ENCODE results near the gene ASTN2. TPM values are rescaled to one million over a fixed set of nuclear protein-coding genes. Genes with fewer than 3 reads are reported as not detected.

ASTN2 gene
- polyA plus RNA-seq, 1 experiment, result 6.6 TPM

- no peak for DNase-seq (ENCODE audit: low read depth, low spot score)
- Histone ChIP-seq H3K27ac (ENCODE audit: low read depth, low read length) (no peak overlapping the region), H3K9me3 (ENCODE audit: control insufficient read depth, insufficient read depth, low read length) (peaks cover 5% of the 10 kb centered on the region; the same call in 1 of the 2 replicates), H3K4me3 (ENCODE audit: low read depth, low read length) (no peak overlapping the region), H3K27me3 (ENCODE audit: control insufficient read depth, insufficient read depth, low read length) (no peaks in the 10 kb centered on the region)
- POLR2A ChIA-PET, result no interaction called here
- no peak for TF ChIP-seq CTCF (IDR thresholded peaks at IDR 0.05; ENCODE audit: low read depth, low read length)
- CTCF ChIA-PET, result no interaction called here
These were observed 37.8 kb downstream of the ASTN2 start for GRCh38 chr9:117377046-117377445.

GRCh38 chr9:117375956-117376355, 38.9 kb downstream of the ASTN2 start:
- Histone ChIP-seq H3K27me3 (ENCODE audit: control insufficient read depth, insufficient read depth, low read length) (no peaks in the 10 kb centered on the region), H3K4me3 (ENCODE audit: low read depth, low read length) (no peak overlapping the region), H3K27ac (ENCODE audit: low read depth, low read length) (no peak overlapping the region), H3K9me3 (ENCODE audit: control insufficient read depth, insufficient read depth, low read length) (peaks cover 5% of the 10 kb centered on the region; the same call in 1 of the 2 replicates)
- TF ChIP-seq CTCF (IDR thresholded peaks at IDR 0.05; ENCODE audit: low read depth, low read length), result no peak
- POLR2A ChIA-PET, result no interaction called here
- DNase-seq (ENCODE audit: low read depth, low spot score), result no peak
- CTCF ChIA-PET, result no interaction called here

- Histone ChIP-seq H3K9me3 (ENCODE audit: control insufficient read depth, insufficient read depth, low read length) (peaks cover 4% of the 10 kb centered on the region), H3K27me3 (ENCODE audit: control insufficient read depth, insufficient read depth, low read length) (no peaks in the 10 kb centered on the region), H3K4me3 (ENCODE audit: low read depth, low read length) (no peak overlapping the region), H3K27ac (ENCODE audit: low read depth, low read length) (no peak overlapping the region)
- ChIA-PET POLR2A (no interaction called here), CTCF (no interaction called here)
- TF ChIP-seq CTCF (IDR thresholded peaks at IDR 0.05; ENCODE audit: low read depth, low read length), result no peak
- no peak for DNase-seq (ENCODE audit: low read depth, low spot score)
These were observed 40.7 kb downstream of the ASTN2 start for GRCh38 chr9:117374076-117374725.

GRCh38 chr9:117368684-117369230, 46.1 kb downstream of the ASTN2 start:
- CTCF ChIA-PET, result no interaction called here
- H3K4me3 ChIP-seq (ENCODE audit: low read depth, low read length), result no peak overlapping the region

More at GRCh38 chr9:117368684-117369230, 46.1 kb downstream of the ASTN2 start:
- peaks cover 2% of the 10 kb centered on the region; the same call in 1 of the 2 replicates for H3K9me3 ChIP-seq (ENCODE audit: control insufficient read depth, insufficient read depth, low read length)
- no peak for TF ChIP-seq CTCF (IDR thresholded peaks at IDR 0.05; ENCODE audit: low read depth, low read length)
- H3K27ac ChIP-seq (ENCODE audit: low read depth, low read length), result no peak overlapping the region
- POLR2A ChIA-PET, result no interaction called here
- DNase-seq (ENCODE audit: low read depth, low spot score), result no peak
- H3K27me3 ChIP-seq (ENCODE audit: control insufficient read depth, insufficient read depth, low read length), result no peaks in the 10 kb centered on the region

All from AG04450 (cell line).